ENCODE results near the gene CPEB4.

The CPEB4 gene

DNA sequence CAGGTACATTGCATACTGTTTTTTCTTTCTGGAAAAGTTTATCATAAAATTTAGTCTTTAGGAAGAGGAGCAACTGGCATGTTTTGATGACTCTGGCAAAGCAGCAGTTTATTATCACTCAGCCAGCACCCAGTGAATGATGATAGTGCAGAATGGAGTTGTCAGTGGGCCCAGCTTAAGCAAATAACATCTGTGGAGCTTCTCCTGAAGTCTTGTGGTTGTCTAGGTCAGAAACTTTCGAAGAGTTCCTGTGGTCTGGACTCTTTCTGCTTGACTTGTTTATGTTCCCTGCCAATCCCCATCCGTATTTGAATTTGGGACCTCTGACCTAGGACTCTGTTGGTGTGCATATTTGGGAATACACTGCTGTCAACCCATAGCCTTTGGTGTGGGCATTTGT, 62.7 kb downstream of the CPEB4 start:
- DNase-seq = no peak

DNA sequence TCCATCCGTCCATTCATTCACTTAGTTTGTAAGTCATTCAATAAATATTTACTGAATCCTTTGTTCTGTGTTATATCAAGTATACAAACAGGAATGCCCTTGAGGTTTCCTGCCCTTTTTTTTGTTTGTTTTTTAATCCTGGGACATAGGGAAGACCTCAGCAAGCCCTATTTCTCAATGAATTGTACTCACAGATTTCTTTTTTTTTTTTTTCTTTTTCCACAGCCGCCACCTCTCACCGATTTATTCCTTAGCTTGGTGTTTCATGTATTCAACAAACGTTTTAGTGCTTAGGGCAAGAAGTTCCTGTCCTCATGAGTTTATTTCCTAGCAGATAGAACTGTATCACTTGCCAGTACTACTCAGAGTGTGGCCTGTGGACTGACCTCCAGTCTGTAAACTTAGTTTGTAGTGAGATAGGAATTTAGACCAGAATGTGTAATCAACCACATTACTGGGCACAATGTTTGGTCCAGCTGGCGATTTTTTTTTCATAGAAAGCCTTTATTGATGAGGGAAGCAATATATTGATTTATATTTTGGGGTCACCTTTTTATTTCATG, 65.5 kb downstream of the CPEB4 start:
- DNase-seq = no peak

DNA sequence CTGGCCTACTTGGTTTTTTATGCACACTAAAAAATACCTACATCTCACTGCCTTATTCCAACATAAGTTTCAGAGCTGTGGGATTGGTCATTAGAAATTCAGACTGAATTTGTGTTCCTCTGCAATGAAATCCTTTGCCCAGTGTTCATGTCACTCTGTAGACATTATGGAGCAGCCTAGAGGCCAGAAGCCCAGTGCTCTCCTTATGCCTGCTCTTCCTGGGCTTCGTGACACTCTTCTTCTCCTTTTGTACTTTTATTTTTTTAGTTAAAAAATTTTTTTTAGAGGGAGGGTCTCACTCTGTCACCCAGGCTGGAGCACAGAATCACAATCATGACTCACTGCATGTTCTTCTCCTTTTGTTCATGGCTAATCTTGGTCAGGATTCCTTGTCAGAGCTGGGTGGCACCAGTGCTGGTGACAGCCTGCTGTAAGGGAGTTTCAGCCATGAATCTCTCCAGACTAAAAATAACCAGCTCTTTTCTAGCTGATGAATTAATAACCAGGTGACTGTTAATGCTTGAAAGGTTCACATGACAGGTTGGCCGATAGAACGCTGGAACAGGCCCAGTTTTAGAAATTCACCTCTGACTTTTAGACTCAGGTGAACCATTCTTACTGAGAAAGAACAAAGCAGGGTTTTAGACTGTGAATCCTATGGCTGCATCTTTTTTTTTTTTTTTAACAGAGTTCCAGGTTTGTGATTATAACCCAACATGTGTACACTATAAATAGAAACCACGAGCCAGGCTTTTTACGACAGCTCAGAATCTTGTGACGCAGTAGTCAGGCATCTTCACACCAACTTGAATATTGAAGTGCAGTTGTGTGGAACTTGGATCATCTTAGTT, 66.7 kb downstream of the CPEB4 start:
- peak; percentile 34 to 75 for DNase-seq

DNA sequence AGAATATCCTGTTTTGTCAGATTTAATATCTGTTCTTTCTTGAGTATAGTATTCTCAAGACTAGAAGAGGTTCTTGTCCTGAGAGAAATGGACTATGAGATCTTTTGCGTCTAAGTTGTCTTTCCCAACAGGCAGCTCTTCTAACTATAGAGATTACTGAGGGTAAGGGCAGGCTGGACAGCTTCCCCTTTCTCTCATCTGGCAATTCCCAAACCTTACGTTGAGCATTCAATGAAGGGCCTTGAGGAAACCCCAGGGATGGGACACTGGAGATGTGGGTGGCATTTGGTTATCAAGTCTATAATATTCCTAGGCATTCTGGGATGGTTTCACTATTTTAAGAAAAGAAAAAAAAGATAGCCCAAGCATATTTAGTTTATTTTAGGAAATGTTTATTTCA, 72.8 kb downstream of the CPEB4 start:
- peak; percentile 59 to 86 for DNase-seq

DNA sequence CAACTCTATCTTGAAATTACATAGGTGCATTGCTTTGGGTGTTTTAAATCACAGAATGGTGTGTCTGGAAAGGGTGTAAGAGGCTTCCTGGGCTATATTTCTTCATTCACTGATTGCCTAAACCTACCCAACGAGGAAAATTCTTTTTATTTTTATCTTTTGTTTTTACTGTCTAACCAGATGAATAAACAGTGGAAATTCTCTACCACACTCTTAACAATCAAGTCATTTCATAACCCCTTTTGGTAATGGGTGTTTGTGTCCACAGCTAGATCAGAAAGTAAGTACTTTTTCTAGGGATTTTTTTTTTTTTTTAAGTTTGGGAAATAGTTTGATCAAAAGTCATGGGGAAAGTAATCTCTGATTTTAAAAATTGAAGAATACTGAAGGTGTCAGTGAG, 73.3 kb downstream of the CPEB4 start:
- peak; percentile 28 to 73 for DNase-seq

DNA sequence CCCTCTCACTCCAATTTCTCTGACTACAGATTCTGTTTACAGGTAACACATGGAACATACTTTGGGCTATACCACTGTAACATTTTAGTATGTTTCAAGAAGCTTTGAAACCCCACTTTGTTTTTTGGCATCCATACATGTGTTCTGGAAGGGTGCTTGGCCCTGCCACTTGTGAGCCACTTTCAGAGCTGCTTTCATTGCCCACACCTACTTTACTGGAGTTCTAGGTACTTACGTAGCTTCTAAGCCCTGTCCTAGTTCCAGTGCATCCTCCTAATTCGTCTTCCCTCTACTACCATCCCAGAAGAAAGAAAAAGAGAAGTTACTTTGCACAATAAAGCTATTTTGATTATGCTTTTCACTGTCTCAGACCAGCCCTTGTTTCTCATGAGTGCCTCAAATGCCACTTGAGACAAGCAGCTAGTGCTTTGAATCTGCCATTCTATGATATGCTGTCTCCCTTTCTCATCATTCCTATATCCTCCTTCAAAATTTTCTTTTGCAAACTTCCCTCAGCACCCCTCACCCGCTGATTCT, 74.4 kb downstream of the CPEB4 start:
- DNase-seq = no peak

DNA sequence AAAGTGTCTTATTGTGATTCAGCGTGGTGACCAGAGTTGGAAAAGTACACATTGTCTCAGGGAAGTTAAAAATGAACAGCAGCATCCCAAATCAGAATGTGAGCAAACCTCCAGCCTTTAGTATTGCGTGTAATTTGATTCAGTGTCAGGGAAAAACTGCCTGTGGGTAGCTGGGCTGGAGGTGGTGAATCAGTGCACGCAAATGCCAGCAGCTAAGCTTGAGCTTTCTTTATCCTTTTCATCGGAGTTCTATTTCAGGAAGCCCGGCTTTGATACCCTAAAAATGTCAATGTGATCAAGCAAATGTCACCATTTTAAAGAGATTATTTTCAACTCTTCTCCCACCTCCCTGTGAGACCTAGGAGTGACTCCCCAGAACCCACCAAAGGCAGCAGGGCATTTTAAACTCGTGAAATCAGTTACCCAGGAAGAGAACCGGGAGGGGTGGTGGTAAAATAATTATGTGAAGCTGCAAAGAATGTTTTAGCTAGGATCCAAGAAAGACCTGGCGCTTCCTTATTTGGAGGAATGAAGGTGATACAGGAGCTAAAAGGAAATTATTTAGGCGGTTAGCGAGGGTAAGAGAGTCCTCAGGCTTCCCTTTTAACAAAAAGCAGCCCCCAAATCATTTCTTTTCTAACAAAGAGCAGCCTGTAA, 75.2 kb downstream of the CPEB4 start:
- DNase-seq = no peak

DNA sequence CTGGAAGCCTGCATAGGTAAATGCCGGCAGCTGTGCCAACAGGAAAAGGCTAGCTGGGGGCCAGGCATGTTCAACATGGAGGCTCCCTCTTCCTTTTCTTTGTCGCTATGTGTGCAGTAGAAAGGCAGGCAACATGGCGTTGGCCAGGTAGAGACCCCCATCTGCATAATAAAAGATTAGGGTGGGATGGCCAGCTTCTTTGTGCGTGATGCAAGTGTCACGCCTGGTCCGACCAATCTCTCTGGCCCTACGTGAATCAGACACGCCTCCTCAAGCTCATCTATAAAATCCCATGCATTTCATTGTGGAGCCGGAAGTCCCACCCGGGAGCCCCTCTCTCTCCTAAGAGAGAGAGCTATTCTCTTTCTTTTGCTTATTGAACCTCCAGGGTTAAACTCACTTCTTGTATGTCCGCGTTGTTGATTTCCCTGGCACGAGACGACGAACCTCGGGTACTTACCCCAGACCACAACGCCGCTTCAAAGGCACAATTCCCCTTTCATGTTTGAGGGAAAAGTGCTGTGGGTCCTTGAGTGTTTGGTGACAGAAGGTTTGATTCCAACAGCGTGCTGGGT, 75.8 kb downstream of the CPEB4 start:
- no peak for DNase-seq

DNA sequence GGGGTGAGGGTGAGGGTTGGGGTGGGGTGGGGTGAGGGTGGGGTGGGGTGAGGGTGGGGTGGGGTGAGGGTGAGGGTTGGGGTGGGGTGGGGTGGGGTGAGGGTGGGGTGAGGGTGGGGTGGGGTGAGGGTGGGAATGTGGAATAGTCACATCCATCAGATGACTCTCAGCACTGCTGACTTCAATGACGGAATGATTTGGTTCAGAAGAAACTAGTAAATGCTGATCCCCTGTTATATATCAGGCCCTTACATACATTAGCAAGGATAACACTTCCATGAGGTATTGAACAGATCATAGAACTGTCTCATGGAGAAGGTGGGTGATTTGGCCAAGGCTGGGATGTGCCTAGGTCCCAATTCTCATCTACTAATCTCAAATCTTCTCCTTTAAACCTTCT, 76.4 kb downstream of the CPEB4 start:
- no peak for DNase-seq

DNA sequence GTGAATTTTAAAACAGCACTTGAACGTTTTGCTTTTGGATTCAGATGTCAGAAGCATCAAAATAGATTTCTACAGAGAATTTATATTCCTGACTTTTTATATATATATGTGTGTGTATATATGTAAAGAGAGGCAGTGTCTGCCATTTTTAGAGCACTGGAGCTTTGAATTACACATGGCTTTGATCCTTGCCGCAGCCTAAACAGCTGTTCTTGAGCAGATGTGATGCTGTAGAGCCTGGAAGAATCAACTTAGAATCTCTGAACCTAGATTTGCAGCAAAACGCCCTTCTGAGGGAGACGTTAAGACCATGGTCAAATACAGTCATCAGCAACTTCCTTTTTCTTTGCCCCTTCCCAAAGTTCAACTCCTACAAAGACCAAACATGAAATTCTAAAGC, 79.1 kb downstream of the CPEB4 start:
- no peak for DNase-seq

DNA sequence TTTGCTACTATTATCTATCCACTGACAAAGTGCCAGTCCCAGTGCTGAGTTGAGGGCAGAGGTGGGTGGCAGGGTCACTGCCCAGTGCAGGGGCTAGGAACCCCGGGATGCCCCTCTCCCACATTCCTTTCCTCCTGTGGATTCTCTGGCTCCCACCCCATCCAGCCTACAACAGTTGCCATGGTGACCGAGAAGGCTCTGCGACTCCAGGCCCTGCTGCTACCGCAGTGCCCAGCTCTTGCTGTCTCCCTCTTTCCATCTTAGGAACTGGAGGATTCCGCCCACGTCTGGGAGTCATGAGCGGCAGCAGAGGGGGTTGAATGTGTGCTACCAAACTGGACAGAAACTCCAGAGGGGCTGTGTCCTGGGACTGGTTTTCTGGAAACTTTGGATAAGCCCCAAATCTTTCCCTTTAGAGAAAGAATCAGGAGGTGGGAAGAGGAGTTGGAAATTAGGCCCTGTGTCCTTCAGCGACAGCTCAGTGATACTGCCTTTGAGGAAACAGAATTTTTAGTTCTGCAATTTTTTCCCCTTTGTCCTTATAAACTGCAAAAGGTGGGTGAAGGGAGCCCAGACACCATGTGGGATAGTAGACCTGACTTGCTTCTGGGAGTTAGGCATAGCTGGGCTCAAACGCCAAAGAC, 80.1 kb downstream of the CPEB4 start:
- DNase-seq = peak in 1 of 2 donors; percentile 65

DNA sequence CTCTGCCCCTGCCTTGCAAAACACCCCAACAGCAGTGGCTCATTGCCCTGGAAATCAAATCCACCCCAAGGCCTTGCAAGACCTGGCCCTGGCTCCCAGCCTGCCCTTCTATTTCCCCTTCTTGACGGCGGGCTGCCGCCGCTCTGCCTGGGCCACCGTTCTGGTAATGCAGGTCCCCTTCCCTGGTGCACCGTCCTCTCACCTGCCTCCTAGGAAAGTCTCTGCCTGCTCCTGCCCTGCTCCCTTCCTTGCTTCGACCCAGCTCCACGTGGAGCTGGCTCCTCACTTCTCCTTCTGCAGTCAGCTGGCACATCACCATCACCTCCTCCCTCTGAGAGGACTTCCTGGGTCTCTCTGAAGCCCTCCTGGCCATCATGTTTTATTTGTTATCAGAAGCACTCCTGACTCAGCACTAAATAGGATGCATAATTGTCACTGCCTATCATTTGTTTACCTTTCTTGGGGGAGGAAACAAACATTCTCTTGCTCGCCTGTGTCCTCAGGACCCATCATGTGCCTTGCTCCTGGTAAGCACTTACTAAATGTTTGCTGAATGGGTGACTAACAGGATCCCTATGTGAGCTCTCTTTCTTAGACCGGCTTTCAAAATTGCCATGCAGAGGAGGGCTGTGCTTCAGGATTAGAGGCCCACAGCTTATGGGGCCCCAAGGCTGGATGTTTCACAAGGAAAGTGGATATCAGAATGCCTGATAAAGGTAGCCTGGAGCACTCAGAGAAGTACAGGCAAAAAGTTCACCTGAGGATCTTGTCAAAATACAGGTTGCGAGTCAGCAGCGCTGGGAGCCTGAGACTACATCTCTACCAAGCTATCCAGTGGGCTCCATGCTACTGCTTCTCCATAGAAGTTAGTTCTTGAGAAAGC, 81.3 kb downstream of the CPEB4 start:
- no peak for DNase-seq

DNA sequence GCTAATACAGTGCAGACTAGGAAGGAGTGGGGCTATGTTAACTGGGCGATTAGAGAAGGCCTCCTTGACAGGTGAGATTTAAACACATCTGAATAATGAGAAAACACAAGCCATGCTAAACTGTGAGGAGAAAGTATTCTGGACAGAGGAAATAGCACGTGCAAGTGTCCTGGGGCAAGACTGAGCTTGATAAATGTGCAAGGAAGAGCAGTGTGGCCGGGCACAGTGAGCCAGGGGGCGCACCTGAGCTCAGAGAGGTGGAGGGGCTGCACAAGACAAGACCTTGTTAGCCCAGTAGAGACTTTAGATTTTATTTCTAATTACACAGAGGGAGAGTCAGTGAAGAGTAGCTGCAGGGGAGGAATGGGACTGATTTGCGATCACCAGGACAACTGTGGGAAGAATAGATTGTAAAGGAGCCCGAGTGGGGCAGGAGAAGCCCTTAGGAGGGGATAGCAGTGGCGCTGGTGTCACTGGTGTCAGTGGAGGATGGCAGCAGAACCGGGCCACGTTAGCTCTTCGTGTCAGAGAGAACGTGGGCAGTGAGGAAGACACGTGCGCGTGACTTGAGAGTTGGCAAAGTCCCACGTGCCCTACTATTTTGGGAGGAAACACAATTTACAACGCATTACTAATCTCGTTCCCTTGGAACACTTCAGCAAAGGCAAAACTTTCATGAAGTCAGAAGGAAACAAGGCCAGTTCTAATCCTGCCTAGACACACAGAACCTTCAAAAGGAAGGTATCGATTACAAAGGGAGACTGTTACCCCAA, 82.9 kb downstream of the CPEB4 start:
- no peak for DNase-seq

DNA sequence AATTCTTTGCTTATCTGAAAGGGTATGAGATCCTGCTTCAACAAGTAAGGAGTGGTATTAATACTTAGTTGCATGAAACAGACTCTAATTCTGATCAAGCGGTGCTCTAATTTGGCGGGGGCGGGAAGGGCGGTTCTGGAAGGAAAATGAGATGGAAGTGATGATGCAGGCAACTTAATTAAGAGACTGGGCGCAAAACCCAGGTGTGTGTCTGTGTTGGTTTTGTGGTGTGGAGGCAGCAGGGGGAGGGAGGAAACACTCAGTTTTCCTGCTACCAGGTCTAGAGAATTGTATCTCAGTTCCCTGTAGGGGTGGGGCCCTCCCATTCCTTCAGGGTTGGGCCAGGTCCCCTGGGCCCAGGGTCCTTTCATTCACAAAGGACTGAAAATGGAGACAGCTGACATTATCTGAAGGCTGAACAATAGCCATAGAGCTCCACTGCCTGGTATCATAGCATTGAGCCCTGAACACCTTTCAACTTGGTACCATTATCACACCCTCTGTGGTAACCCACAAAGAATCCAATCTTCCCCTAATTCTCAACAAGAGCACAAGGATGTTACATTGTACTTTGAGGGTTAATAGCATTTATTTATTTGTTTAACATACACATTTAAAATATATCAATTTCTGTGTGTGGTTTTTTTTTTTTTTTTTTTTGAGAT, 83.7 kb downstream of the CPEB4 start:
- no peak for DNase-seq

DNA sequence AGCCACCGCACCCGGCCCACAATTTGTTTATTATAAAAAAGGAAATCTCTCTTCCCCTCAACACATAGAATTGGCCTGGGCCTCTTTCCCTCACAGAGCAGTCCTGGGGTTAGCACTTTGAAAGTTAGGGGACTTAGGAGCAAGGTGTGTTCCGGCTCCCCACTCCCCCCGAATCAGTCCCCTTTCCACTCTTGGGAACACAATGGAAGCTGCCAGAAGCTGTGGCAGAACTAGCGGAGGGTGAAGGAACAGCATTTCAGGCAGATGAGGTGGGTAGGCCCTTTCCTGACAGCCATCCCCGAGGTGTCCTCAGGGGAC, 84.4 kb downstream of the CPEB4 start:
- no peak for DNase-seq

DNA sequence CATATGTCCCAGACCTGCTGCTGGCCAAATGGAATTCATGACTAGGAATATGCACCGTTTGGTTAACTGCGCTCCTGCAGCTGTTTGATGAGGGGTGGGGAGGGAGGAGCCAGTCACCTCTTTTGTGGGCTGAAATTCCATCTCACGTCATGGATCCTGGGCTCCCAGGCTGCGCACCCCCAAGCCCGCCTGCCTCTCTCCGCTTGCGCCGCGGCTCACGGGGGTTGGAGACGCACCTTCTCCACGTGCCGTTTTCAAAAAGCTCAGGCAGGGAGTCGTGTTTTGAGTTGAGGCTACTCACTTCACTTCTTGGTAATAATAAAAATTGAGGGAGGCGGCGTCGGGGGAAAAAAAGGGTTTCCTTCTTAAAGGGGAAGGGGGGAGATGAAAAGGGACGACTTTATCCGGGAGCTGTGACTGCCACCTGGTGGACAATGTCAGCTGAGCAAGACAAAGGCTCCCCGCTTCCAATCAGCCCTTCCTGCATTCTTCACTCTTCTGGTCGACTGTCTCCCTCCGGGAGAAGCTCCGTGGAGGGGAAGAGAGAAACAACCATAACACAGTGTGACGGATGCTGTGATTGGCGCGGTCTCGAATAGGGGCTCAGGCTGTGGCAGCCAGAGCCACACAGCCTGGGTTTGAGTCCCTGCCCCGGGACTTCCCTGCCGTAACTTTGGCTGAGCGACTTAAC, 84.9 kb downstream of the CPEB4 start:
- peak; percentile 49 to 89 for DNase-seq

DNA sequence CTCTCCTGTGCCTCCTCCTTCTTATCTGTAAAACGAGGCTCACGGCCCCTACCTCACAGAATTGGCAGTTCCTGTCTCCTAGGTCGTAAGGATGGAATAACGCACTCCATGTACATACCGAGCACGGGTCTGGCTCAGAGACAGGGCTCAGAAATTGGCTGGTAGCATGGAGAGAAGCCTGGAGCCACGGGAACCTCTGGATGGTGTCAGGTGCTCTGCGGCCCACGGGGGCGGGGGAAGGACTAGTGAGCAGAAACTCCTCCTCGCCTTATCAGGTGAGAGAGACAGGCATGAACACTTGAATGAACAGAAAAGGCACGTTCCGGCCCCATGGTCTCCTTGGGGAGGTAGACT, 85.4 kb downstream of the CPEB4 start:
- DNase-seq = no peak

DNA sequence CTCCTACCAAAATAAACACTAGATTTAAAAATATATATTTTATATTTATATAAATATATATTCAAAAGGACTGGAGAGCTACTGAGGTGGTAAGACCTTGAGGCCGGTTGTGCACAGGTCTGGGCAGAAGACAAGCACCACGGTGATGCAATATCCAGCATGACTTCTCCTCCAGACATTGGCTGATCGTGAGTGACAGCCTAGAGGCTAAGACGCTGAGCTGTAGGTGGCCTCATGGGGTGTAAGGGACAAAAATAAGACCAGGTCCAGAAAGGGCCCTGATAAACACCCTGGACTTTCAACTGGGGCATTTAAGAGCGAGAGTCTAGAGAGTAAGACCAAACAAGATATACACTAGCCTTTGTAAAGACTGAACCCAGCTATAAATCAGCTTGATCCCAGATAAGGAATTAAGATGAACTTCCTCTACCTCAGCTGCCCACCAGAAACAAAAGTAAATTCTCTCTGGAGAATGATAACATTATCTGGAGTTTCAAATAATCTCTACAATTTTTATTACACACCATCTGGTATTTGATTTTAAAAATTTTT, 86.6 kb downstream of the CPEB4 start:
- no peak for DNase-seq

DNA sequence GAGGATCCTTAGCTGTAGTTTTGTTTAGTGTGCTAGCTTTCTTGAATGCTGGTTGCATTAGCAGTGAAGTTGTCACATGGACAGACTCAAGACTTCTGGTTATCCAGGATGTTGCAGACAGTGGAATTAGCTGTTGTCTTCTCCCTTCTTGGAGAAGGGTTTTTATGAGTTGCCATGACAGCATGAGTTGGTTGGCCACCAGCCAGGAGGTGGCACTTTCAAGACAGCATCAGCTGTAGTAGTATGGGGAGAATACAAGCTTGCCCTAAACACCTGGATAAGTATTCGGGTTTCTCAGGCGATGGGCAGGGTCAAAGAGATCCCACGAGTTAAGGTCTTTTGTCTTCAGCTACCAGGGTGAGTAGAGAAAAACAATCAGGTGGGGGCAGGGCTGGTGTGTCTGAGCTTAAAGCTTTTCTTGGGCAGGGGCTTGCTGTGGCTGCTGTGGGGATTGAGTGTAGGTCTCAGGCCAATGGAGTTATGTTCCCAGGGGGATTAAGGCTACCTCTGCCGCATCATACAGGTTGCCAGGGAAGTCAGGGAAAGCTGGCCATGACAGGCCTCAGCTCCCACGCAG, 93.1 kb downstream of the CPEB4 start:
- no peak for DNase-seq

DNA sequence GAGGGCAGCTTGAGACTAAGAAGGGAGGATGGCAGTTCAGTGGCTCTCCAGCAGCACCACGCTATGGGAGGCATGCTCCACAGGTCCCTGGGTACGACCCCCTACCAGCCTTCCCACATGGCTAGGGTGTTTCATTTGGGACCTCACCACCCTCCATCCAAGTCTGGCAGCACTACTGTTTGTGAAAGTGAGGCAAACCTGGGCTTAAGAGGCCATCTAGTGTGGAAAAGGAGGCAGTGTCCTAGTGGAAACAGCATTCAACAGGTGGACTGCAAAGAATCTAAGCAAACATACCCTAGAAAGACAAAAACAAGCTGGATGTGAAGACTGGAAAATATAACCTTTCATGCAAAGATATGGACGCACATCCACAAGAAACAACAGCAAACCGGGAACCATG, 96.1 kb downstream of the CPEB4 start:
- DNase-seq = no peak
